H9 (cell line): ENCODE measurements around the gene SYNJ1. TPM values are rescaled to one million over a fixed set of nuclear protein-coding genes. Genes with fewer than 3 reads are reported as not detected.

ENCODE experiments used
- DNase-seq: peaks from one replicate; pipeline ENCODE4 v3.0.0-alpha.2; 2017
- H2AFZ ChIP-seq: one replicate; pipeline ENCODE4 v1.6.1; 2013; ENCODE audit warnings: mild to moderate bottlenecking, low read length, control low read depth, moderate library complexity
- H2AK5ac ChIP-seq: 2 replicates; pipeline ENCODE4 v1.6.1; 2013; ENCODE audit warnings: low read length, control low read depth, mixed read lengths; ENCODE audit not compliant: insufficient read length
- H2BK120ac ChIP-seq: one replicate; pipeline ENCODE4 v1.6.1; 2013; ENCODE audit warnings: low read depth, mild to moderate bottlenecking, low read length, control low read depth, inconsistent platforms; ENCODE audit not compliant: poor library complexity, severe bottlenecking
- H2BK12ac ChIP-seq: 2 replicates; pipeline ENCODE4 v1.6.1; 2013; ENCODE audit warnings: low read length, control low read depth, mixed read lengths, low read depth; ENCODE audit not compliant: insufficient read length
- H2BK15ac ChIP-seq: 2 replicates; pipeline ENCODE4 v1.6.1; 2013; ENCODE audit warnings: low read depth, low read length, control low read depth
- H2BK20ac ChIP-seq: one replicate; pipeline ENCODE4 v1.6.1; 2013; ENCODE audit warnings: low read depth, mild to moderate bottlenecking, low read length, control low read depth, inconsistent platforms; ENCODE audit not compliant: poor library complexity, severe bottlenecking
- H2BK5ac ChIP-seq: 2 replicates; pipeline ENCODE4 v1.6.1; 2013; ENCODE audit warnings: low read length, control low read depth, mixed read lengths; ENCODE audit not compliant: insufficient read length
- H3K14ac ChIP-seq: 2 replicates; pipeline ENCODE4 v1.6.1; 2013; ENCODE audit warnings: low read length, control low read depth; ENCODE audit not compliant: insufficient read depth
- H3K18ac ChIP-seq: 2 replicates; pipeline ENCODE4 v1.6.1; 2013; ENCODE audit warnings: low read depth, mild to moderate bottlenecking, mixed read lengths, low read length, control low read depth; ENCODE audit not compliant: insufficient read length
- H3K23ac ChIP-seq: 2 replicates; pipeline ENCODE4 v1.6.1; 2013; ENCODE audit warnings: low read length, control low read depth, mixed read lengths, low read depth; ENCODE audit not compliant: insufficient read length
- H3K23me2 ChIP-seq: 2 replicates; pipeline ENCODE4 v1.6.1; 2013; ENCODE audit warnings: low read depth, mild to moderate bottlenecking, mixed read lengths, low read length, control low read depth; ENCODE audit not compliant: insufficient read length, poor library complexity, severe bottlenecking
- H3K27ac ChIP-seq: 2 replicates; pipeline ENCODE4 v1.5.1; 2013; ENCODE audit warnings: low read length, control low read depth, mixed read lengths, low read depth; ENCODE audit not compliant: insufficient read length
- H3K27me3 ChIP-seq: 2 replicates; pipeline ENCODE4 v1.6.1; 2013; ENCODE audit warnings: low read length, control low read depth, inconsistent platforms; ENCODE audit not compliant: insufficient read depth
- H3K4ac ChIP-seq: 2 replicates; pipeline ENCODE4 v1.6.1; 2013; ENCODE audit warnings: low read depth, mild to moderate bottlenecking, control low read depth, inconsistent platforms, low read length, moderate library complexity
- H3K4me1 ChIP-seq: 2 replicates; pipeline ENCODE4 v1.6.1; 2013; ENCODE audit warnings: low read length, control low read depth, inconsistent platforms; ENCODE audit not compliant: insufficient read depth
- H3K4me2 ChIP-seq: 2 replicates; pipeline ENCODE4 v1.6.1; 2013; ENCODE audit warnings: low read length, control low read depth, mixed read lengths; ENCODE audit not compliant: insufficient read length, insufficient read depth
- H3K56ac ChIP-seq: 2 replicates; pipeline ENCODE4 v1.6.1; 2013; ENCODE audit warnings: low read depth, mild to moderate bottlenecking, mixed read lengths, low read length, control low read depth; ENCODE audit not compliant: insufficient read length
- H3K79me1 ChIP-seq: 2 replicates; pipeline ENCODE4 v1.6.1; 2013; ENCODE audit warnings: low read depth, mild to moderate bottlenecking, moderate library complexity, low read length, control low read depth, inconsistent platforms; ENCODE audit not compliant: insufficient read depth, poor library complexity, severe bottlenecking
- H3K79me2 ChIP-seq: 2 replicates; pipeline ENCODE4 v1.6.1; 2013; ENCODE audit warnings: low read length, control low read depth, inconsistent platforms; ENCODE audit not compliant: insufficient read depth
- H3K9ac ChIP-seq: 2 replicates; pipeline ENCODE4 v1.6.1; 2013; ENCODE audit warnings: low read length, control low read depth, mixed read lengths; ENCODE audit not compliant: insufficient read length; ENCODE audit errors: extremely low read depth
- H3K9me3 ChIP-seq: one replicate; pipeline ENCODE4 v1.6.1; 2013; ENCODE audit warnings: low read depth, low read length, inconsistent platforms; ENCODE audit not compliant: control insufficient read depth
- H3T11ph ChIP-seq: one replicate; pipeline ENCODE4 v1.6.1; 2013; ENCODE audit warnings: mild to moderate bottlenecking, low read length, control low read depth, inconsistent platforms
- H4K20me1 ChIP-seq: one replicate; pipeline ENCODE4 v1.6.1; 2013; ENCODE audit not compliant: control insufficient read depth, insufficient read length, insufficient read depth
- H4K5ac ChIP-seq: 2 replicates; pipeline ENCODE4 v1.6.1; 2013; ENCODE audit warnings: low read depth, mild to moderate bottlenecking, mixed read lengths, low read length, control low read depth; ENCODE audit not compliant: insufficient read length
- H4K8ac ChIP-seq: replicated peaks from 2 replicates; pipeline ENCODE4 v1.6.1; 2013; ENCODE audit warnings: low read length, control low read depth, mixed read lengths, low read depth; ENCODE audit not compliant: insufficient read length
- H4K91ac ChIP-seq: 2 replicates; pipeline ENCODE4 v1.6.1; 2013; ENCODE audit warnings: low read depth, mild to moderate bottlenecking, moderate library complexity, mixed read lengths, low read length, control low read depth; ENCODE audit not compliant: insufficient read length
- H3K27ac Mint-ChIP-seq, 3 experiments: 2 replicates in 2 of 3; 3 replicates in 1 of 3; pipeline ENCODE4 v1.8.0; 2020 to 2021; ENCODE audit warnings: mixed read lengths in 3 of 3, mild to moderate bottlenecking in 1 of 3, moderate library complexity in 1 of 3
- H3K27me3 Mint-ChIP-seq: 2 replicates; pipeline ENCODE4 v1.8.0; 2021; ENCODE audit warnings: low read depth, mild to moderate bottlenecking, moderate library complexity, mixed read lengths
- H3K36me3 Mint-ChIP-seq, 3 experiments: 2 replicates in 2 of 3; 3 replicates in 1 of 3; pipeline ENCODE4 v1.8.0; 2020 to 2021; ENCODE audit warnings: low read depth in 3 of 3, mixed read lengths in 3 of 3; ENCODE audit not compliant: insufficient read depth in 1 of 3
- H3K4me1 Mint-ChIP-seq, 2 experiments: 2 replicates each; pipeline ENCODE4 v1.8.0; 2020; ENCODE audit warnings: mixed read lengths in 2 of 2
- H3K4me3 Mint-ChIP-seq, 2 experiments: 2 replicates in 1 of 2; 3 replicates in 1 of 2; pipeline ENCODE4 v1.8.0; 2020 to 2021; ENCODE audit warnings: mild to moderate bottlenecking in 2 of 2, mixed read lengths in 2 of 2, moderate library complexity in 1 of 2
- H3K9me3 Mint-ChIP-seq, 2 experiments: 2 replicates in 1 of 2; 3 replicates in 1 of 2; pipeline ENCODE4 v1.8.0; 2020; ENCODE audit warnings: mild to moderate bottlenecking in 2 of 2, mixed read lengths in 2 of 2, moderate library complexity in 1 of 2
- whole genome bisulfite sequencing: extraction: QIAGEN DNeasy Blood & Tissue Kit; methylation state at CpG from one replicate; pipeline ENCODE4 v1.1.7; 2013; ENCODE audit warnings: missing lambda C conversion rate, low lambda C conversion rate, mixed read lengths; ENCODE audit not compliant: insufficient read length; ENCODE audit errors: extremely low coverage; 5-methylcytosine and 5-hydroxymethylcytosine counted together
- total RNA-seq: library from RNA; stranded (reverse); gene quantifications from 2 replicates; pipeline ENCODE4 v1.2.1, GENCODE V29; 2021
- TF ChIP-seq, protein P1 (sequence below): fragments of 200-600 bp; sonication (generic); conservative IDR thresholded peaks from 3 replicates; pipeline ENCODE4 v1.8.0; 2021; ENCODE audit warnings: antibody characterized with exemption, mild to moderate bottlenecking

The SYNJ1 gene
- total RNA-seq, 1 experiment from 2014 or later = 7.1 TPM

DNA sequence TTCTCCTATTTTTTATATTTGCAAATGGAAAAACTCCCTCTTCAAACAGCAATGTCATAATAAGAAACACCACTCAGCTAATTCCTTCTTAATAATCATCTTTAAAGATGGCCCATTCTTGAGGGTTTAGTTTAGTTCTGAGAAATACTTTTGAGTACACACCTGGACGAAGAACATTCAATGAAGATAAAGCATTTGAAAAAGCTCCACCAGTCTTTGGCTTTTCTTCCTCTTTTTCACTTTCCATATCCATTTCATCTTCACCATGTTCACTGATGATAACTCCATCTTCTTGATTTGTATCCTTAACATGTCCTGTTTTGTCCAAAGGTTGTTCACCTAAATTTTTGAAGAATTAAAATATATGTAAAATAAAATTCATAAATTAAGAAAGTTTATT, 36.4 kb upstream of the SYNJ1 start:
- Histone ChIP-seq H3K56ac (no peak overlapping the region), H2AK5ac (no peak overlapping the region), H3K27ac (no peak overlapping the region), H4K5ac (no peak overlapping the region), H2BK5ac (no peak overlapping the region), H2BK12ac (no peak overlapping the region), H3K9ac (no peak overlapping the region), H3K18ac (no peak overlapping the region), H2BK15ac (no peak overlapping the region), H3K79me2 (peaks cover 27% of the 10 kb centered on the region; the same call in 1 of the 2 replicates), H3K23me2 (no peaks in the 10 kb centered on the region), H3T11ph (no peak overlapping the region), H4K91ac (no peak overlapping the region), H3K14ac (no peak overlapping the region), H3K23ac (no peak overlapping the region), H3K79me1 (peaks cover 10% of the 10 kb centered on the region), H3K27me3 (no peaks in the 10 kb centered on the region), H4K20me1 (no peaks in the 10 kb centered on the region), H3K9me3 (no peaks in the 10 kb centered on the region), H2BK20ac (no peak overlapping the region), H3K4ac (no peak overlapping the region), H2AFZ (no peak overlapping the region), H3K4me2 (no peak overlapping the region), H2BK120ac (no peak overlapping the region), H3K4me1 (no peaks in the 10 kb centered on the region), H4K8ac (no peak overlapping the region)
- TF ChIP-seq, protein P1, sequence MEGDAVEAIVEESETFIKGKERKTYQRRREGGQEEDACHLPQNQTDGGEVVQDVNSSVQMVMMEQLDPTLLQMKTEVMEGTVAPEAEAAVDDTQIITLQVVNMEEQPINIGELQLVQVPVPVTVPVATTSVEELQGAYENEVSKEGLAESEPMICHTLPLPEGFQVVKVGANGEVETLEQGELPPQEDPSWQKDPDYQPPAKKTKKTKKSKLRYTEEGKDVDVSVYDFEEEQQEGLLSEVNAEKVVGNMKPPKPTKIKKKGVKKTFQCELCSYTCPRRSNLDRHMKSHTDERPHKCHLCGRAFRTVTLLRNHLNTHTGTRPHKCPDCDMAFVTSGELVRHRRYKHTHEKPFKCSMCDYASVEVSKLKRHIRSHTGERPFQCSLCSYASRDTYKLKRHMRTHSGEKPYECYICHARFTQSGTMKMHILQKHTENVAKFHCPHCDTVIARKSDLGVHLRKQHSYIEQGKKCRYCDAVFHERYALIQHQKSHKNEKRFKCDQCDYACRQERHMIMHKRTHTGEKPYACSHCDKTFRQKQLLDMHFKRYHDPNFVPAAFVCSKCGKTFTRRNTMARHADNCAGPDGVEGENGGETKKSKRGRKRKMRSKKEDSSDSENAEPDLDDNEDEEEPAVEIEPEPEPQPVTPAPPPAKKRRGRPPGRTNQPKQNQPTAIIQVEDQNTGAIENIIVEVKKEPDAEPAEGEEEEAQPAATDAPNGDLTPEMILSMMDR = no peak
- no CpG with 5 or more reads among the region's 1 CpG for WGBS
- DNase-seq = no peak
- H3K27ac Mint-ChIP-seq = no peak overlapping the region
- H3K27me3 Mint-ChIP-seq = no peaks in the 10 kb centered on the region
- no peaks in the 10 kb centered on the region; a peak in 1 of 5 replicates for H3K9me3 Mint-ChIP-seq
- H3K4me3 Mint-ChIP-seq = no peak overlapping the region
- peaks cover 56 to 91% (median 89%) of the 10 kb centered on the region in 3 experiments for H3K36me3 Mint-ChIP-seq
- H3K4me1 Mint-ChIP-seq = peaks cover 5 to 7% of the 10 kb centered on the region in 2 experiments
